Measurements from ENCODE around the gene IL23R. TPM values are rescaled to one million over a fixed set of nuclear protein-coding genes. Genes with fewer than 3 reads are reported as not detected.

The IL23R gene
- total and polyA plus RNA-seq, 10 donors: 0.07 to 1.2 (median 0.67) TPM; not detected in 2

GRCh38 chr1:67191668-67192520 is 25.6 kb downstream of the IL23R start:
- no peaks in the 10 kb centered on the region for H3K27me3 ChIP-seq (replicated peaks in 1 of 7)
- intact Hi-C loops (cut with DNase I; ENCODE audit: low total_unique reads): no loop called here
- no peaks in the 10 kb centered on the region for H3K36me3 ChIP-seq
- no peaks in the 10 kb centered on the region for H3K9me3 ChIP-seq
- TF ChIP-seq CTCF (IDR thresholded peaks at IDR 0.05 in 8 of 11, conservative IDR thresholded peaks at IDR 0.05 in 3 of 11) (no peak), POLR2A (IDR thresholded peaks at IDR 0.05) (no peak), POLR2AphosphoS5 (IDR thresholded peaks at IDR 0.05) (no peak)
- 57 to 79% (median 60%) methylated on average over 2 of the region's 2 CpGs for WGBS, 5 donors
- no peak for DNase-seq
- peaks cover 0 to 3% (median 0%) of the 10 kb centered on the region in 6 donors for H3K4me1 ChIP-seq
- H3K27ac ChIP-seq: no peak overlapping the region
- no peak overlapping the region for H3K4me3 ChIP-seq

GRCh38 chr1:67192902-67193301 is 26.6 kb downstream of the IL23R start:
- Histone ChIP-seq H3K36me3 (no peaks in the 10 kb centered on the region), H3K4me3 (no peak overlapping the region), H3K27ac (no peak overlapping the region), H3K9me3 (no peaks in the 10 kb centered on the region), H3K4me1 (peaks cover 0 to 3% (median 0%) of the 10 kb centered on the region in 6 donors), H3K27me3 (replicated peaks in 1 of 7) (no peaks in the 10 kb centered on the region)
- intact Hi-C loops (cut with DNase I; ENCODE audit: low total_unique reads): no loop called here
- TF ChIP-seq POLR2AphosphoS5 (IDR thresholded peaks at IDR 0.05): no peak
- TF ChIP-seq CTCF (IDR thresholded peaks at IDR 0.05 in 8 of 11, conservative IDR thresholded peaks at IDR 0.05 in 3 of 11): no peak
- no peak for TF ChIP-seq POLR2A (IDR thresholded peaks at IDR 0.05)
- DNase-seq: no peak
- whole genome bisulfite sequencing, 5 donors: 93 to 99% (median 96%) methylated on average over 1 of the region's 1 CpG

GRCh38 chr1:67193704-67194103 is 27.4 kb downstream of the IL23R start:
- intact Hi-C loops (cut with DNase I; ENCODE audit: low total_unique reads): no loop called here
- TF ChIP-seq CTCF (IDR thresholded peaks at IDR 0.05 in 8 of 11, conservative IDR thresholded peaks at IDR 0.05 in 3 of 11) (no peak), POLR2AphosphoS5 (IDR thresholded peaks at IDR 0.05) (no peak), POLR2A (IDR thresholded peaks at IDR 0.05) (no peak)
- no peaks in the 10 kb centered on the region for H3K27me3 ChIP-seq (replicated peaks in 1 of 7)
- H3K4me3 ChIP-seq: no peak overlapping the region
- DNase-seq: no peak
- WGBS, 5 donors: 41 to 55% (median 44%) methylated on average over 3 of the region's 3 CpGs
- no peaks in the 10 kb centered on the region for H3K9me3 ChIP-seq
- peaks cover 0 to 3% (median 0%) of the 10 kb centered on the region in 6 donors for H3K4me1 ChIP-seq
- H3K27ac ChIP-seq: no peak overlapping the region
- no peaks in the 10 kb centered on the region for H3K36me3 ChIP-seq

- Histone ChIP-seq H3K27me3 (replicated peaks in 1 of 7) (no peaks in the 10 kb centered on the region), H3K4me1 (peaks cover 0 to 3% (median 0%) of the 10 kb centered on the region in 6 donors), H3K4me3 (no peak overlapping the region), H3K9me3 (no peaks in the 10 kb centered on the region), H3K27ac (no peak overlapping the region), H3K36me3 (no peaks in the 10 kb centered on the region)
- intact Hi-C loops (cut with DNase I; ENCODE audit: low total_unique reads): no loop called here
- DNase-seq: no peak
- WGBS, 5 donors: 70 to 80% (median 76%) methylated on average over 2 of the region's 2 CpGs
- TF ChIP-seq CTCF (IDR thresholded peaks at IDR 0.05 in 8 of 11, conservative IDR thresholded peaks at IDR 0.05 in 3 of 11): no peak
- TF ChIP-seq POLR2AphosphoS5 (IDR thresholded peaks at IDR 0.05): no peak
- no peak for TF ChIP-seq POLR2A (IDR thresholded peaks at IDR 0.05)
Measured at GRCh38 chr1:67194209-67194863, 28.1 kb downstream of the IL23R start.

All from spleen (tissue), 11 donors.